Measurements from ENCODE around the gene TAB2.

DNA sequence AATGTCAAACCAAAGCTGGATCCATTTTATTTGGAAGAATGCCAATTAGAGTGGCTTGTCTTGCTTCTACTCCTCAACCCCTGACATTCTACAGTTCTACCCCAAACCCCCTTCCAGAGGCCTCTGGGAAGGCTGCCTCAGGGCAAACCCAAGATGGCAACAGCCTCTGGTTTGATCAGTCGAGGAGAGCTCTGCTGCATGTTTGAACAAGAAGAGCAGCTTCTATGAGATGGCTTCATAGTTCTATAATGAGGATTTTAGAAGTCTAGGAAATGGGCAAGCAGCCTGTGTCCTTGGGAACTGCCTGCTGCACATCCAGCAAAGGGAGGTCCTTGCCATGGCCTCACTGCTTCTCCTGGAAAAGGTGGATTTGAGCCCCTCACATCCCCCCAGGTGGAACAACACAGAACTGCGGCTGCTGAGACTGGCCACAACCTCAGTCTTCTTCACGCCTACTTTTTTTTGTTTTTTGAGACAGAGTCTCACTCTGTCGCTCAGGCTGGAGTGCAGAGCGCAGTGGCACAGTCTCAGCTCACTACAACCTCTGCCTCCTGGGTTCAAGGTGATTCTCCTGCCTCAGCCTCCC is 129.4 kb downstream of the TAB2 start:
- TF ChIP-seq, protein P1, sequence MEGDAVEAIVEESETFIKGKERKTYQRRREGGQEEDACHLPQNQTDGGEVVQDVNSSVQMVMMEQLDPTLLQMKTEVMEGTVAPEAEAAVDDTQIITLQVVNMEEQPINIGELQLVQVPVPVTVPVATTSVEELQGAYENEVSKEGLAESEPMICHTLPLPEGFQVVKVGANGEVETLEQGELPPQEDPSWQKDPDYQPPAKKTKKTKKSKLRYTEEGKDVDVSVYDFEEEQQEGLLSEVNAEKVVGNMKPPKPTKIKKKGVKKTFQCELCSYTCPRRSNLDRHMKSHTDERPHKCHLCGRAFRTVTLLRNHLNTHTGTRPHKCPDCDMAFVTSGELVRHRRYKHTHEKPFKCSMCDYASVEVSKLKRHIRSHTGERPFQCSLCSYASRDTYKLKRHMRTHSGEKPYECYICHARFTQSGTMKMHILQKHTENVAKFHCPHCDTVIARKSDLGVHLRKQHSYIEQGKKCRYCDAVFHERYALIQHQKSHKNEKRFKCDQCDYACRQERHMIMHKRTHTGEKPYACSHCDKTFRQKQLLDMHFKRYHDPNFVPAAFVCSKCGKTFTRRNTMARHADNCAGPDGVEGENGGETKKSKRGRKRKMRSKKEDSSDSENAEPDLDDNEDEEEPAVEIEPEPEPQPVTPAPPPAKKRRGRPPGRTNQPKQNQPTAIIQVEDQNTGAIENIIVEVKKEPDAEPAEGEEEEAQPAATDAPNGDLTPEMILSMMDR (IDR thresholded peaks at IDR 0.05) = no peak
- no peak for TF ChIP-seq POLR2AphosphoS5 (IDR thresholded peaks at IDR 0.05)
